Endothelial cell of umbilical vein (primary cell): ENCODE measurements around the gene FOXP1. TPM values are rescaled to one million over a fixed set of nuclear protein-coding genes. Genes with fewer than 3 reads are reported as not detected.

ENCODE experiments used
- BruUV-seq: library from RNA; stranded (reverse); fragments of 400-500 nt; replicated peaks from 2 replicates; lab custom pipeline; 2021; lab: Mats Ljungman, UMichigan
- CTCF ChIA-PET: fragments of 300-600, 350-600 bp; sonication (Branson Sonifier 250); formaldehyde crosslinking; loops from one replicate; lab custom pipeline; 2021; ENCODE audit warnings: antibody characterized with exemption, inconsistent platforms; lab: Charles Lee
- POLR2A ChIA-PET: fragments of 300-600, 350-600 bp; sonication (Branson Sonifier 250); formaldehyde crosslinking; loops from one replicate; lab custom pipeline; 2021; ENCODE audit warnings: antibody characterized with exemption, inconsistent platforms; lab: Charles Lee
- DNase-seq: peaks from one replicate; pipeline ENCODE4 v3.0.0-alpha.2; 2011; ENCODE audit warnings: low read depth, low spot score
- FAIRE-seq: peaks from 2 replicates; lab custom pipeline; 2011; peaks lifted over from hg19 to GRCh38; lab: Jason Lieb, UNC
- H2AFZ ChIP-seq: 2 replicates; pipeline ENCODE4 v1.6.0; 2012; ENCODE audit warnings: low read depth, low read length, control low read depth, inconsistent platforms
- H3K27ac ChIP-seq: 2 replicates; pipeline ENCODE4 v1.5.1; 2011; ENCODE audit warnings: low read depth, mild to moderate bottlenecking, control low read depth, low read length, moderate library complexity; ENCODE audit not compliant: insufficient read depth
- H3K27me3 ChIP-seq, 2 experiments: 2 replicates each; pipeline versions ENCODE4 v1.6.0 to v1.6.1; 2011; ENCODE audit warnings: low read length in 2 of 2, mixed read lengths in 1 of 2; ENCODE audit not compliant: control insufficient read depth in 2 of 2, insufficient read depth in 2 of 2
- H3K36me3 ChIP-seq, 2 experiments: 2 replicates in 1 of 2; 3 replicates in 1 of 2; pipeline ENCODE4 v1.5.1; 2011; ENCODE audit warnings: low read length in 2 of 2, mild to moderate bottlenecking in 1 of 2, moderate library complexity in 1 of 2; ENCODE audit not compliant: control insufficient read depth in 2 of 2, insufficient read depth in 2 of 2; ENCODE audit errors: extremely low read depth in 1 of 2
- H3K4me1 ChIP-seq: 3 replicates; pipeline ENCODE4 v1.5.1; 2011; ENCODE audit warnings: mild to moderate bottlenecking, low read length; ENCODE audit not compliant: control insufficient read depth, insufficient read depth; ENCODE audit errors: extremely low read depth
- H3K4me2 ChIP-seq: 2 replicates; pipeline ENCODE4 v1.6.1; 2011; ENCODE audit warnings: low read length, control low read depth, mixed read lengths; ENCODE audit not compliant: insufficient read depth
- H3K4me3 ChIP-seq, 3 experiments: fragments of 200-600 bp in 1 of 3; sonication (generic), shearing (Covaris generic) in 1 of 3; replicated peaks in 1 of 3; 2 replicates each; pipeline ENCODE4 v1.5.1; 2011 to 2016; ENCODE audit warnings: control low read depth in 3 of 3, low read length in 3 of 3, mild to moderate bottlenecking in 2 of 3, inconsistent platforms in 1 of 3, low read depth in 1 of 3, moderate library complexity in 1 of 3; ENCODE audit not compliant: insufficient read depth in 1 of 3
- H3K79me2 ChIP-seq: 2 replicates; pipeline ENCODE4 v1.6.0; 2012; ENCODE audit warnings: low read length, inconsistent platforms; ENCODE audit not compliant: control insufficient read depth, insufficient read depth
- H3K9ac ChIP-seq: replicated peaks from 2 replicates; pipeline ENCODE3; 2011; ENCODE audit warnings: low read length, control low read depth; ENCODE audit not compliant: insufficient read depth; ENCODE audit errors: extremely low read depth
- H3K9me1 ChIP-seq: replicated peaks from 3 replicates; pipeline ENCODE4 v1.6.0; 2011; ENCODE audit warnings: mild to moderate bottlenecking, low read length; ENCODE audit not compliant: control insufficient read depth, insufficient read depth; ENCODE audit errors: extremely low read depth
- H3K9me3 ChIP-seq: replicated peaks from 2 replicates; pipeline ENCODE4 v1.5.1; 2012; ENCODE audit warnings: low read length, inconsistent platforms; ENCODE audit not compliant: control insufficient read depth, insufficient read depth
- H4K20me1 ChIP-seq: replicated peaks from 2 replicates; pipeline ENCODE3; 2011; ENCODE audit warnings: mild to moderate bottlenecking, low read length; ENCODE audit not compliant: control insufficient read depth, insufficient read depth; ENCODE audit errors: extremely low read depth
- EZH2 ChIP-seq: IDR thresholded peaks from 2 replicates; pipeline ENCODE4 v1.6.1; 2012; ENCODE audit warnings: borderline replicate concordance, low read depth, mild to moderate bottlenecking, moderate library complexity, low read length, inconsistent platforms; ENCODE audit not compliant: severe bottlenecking
- FOS ChIP-seq: IDR thresholded peaks from 2 replicates; pipeline ENCODE4 v1.6.1; 2011; ENCODE audit warnings: mild to moderate bottlenecking, low read length, moderate library complexity, borderline replicate concordance; ENCODE audit not compliant: insufficient read depth
- GATA2 ChIP-seq: IDR thresholded peaks from 2 replicates; pipeline ENCODE4 v1.7.0; 2011; ENCODE audit warnings: low read depth, mild to moderate bottlenecking, moderate library complexity, mixed read lengths, low read length; ENCODE audit not compliant: insufficient read length, insufficient read depth
- JUN ChIP-seq: IDR thresholded peaks from 2 replicates; pipeline ENCODE4 v1.6.1; 2011; ENCODE audit warnings: borderline replicate concordance, low read depth; ENCODE audit not compliant: insufficient read length, insufficient read depth
- MYC ChIP-seq: IDR thresholded peaks from one replicate; pipeline ENCODE4 v1.6.1; 2011; ENCODE audit warnings: mild to moderate bottlenecking, low read depth, low read length
- POLR2A ChIP-seq: IDR thresholded peaks from 2 replicates; pipeline ENCODE4 v1.6.1; 2012; ENCODE audit warnings: low read depth, mild to moderate bottlenecking, control low read depth, low read length
- POLR2AphosphoS5 ChIP-seq: IDR thresholded peaks from 2 replicates; pipeline ENCODE4 v1.6.1; 2012; ENCODE audit warnings: low read depth, mild to moderate bottlenecking, control low read depth, low read length, moderate library complexity; ENCODE audit not compliant: insufficient read depth
- dilution Hi-C: fragments of 300-500 bp; cut with MboI; formaldehyde crosslinking; loops from one replicate; pipeline ENCODE4 v1.15.0; 2019; ENCODE audit warnings: low sequenced_read_pairs; ENCODE audit not compliant: extremely low pct_ligation_motif_present
- intact Hi-C: fragments of 100-400 bp; cut with micrococcal nuclease; formaldehyde crosslinking; loops from one replicate; pipeline ENCODE4 v1.10.0; 2022
- polyA plus RNA-seq, 4 experiments: library from polyadenylated mRNA; depleted of rRNA in 3 of 4; stranded (reverse) in 3 of 4; unstranded in 1 of 4; fragments of >200 nt; gene quantifications; 2 replicates each; pipeline versions ENCODE4 v1.2.1 to v1.2.3, GENCODE V29; 2011 to 2012; ENCODE audit warnings: missing spikeins in 1 of 4
- total RNA-seq: library from RNA; stranded (reverse); gene quantifications from 2 replicates; pipeline ENCODE4 v1.2.3, GENCODE V29; 2021
- TF ChIP-seq, protein P1 (sequence below), 2 donors: IDR thresholded peaks; 1 replicate in 1 of 2; 2 replicates in 1 of 2; pipeline ENCODE4 v1.5.1; 2011; ENCODE audit warnings: low read length in 2 of 2, mild to moderate bottlenecking in 2 of 2, moderate library complexity in 2 of 2, control low read depth in 1 of 2, inconsistent platforms in 1 of 2, low read depth in 1 of 2; ENCODE audit not compliant: insufficient read depth in 1 of 2; ENCODE audit errors: extremely low read depth in 1 of 2
- TF ChIP-seq, protein P2 (sequence below): IDR thresholded peaks from 2 replicates; pipeline ENCODE4 v1.6.1; 2011; ENCODE audit not compliant: insufficient read depth, insufficient read length

The FOXP1 gene
- total and polyA plus RNA-seq, 2 donors (not counting 3 experiments of a cell fraction or from before 2014, with no cell fraction given) = 41.0 to 107 TPM

DNA sequence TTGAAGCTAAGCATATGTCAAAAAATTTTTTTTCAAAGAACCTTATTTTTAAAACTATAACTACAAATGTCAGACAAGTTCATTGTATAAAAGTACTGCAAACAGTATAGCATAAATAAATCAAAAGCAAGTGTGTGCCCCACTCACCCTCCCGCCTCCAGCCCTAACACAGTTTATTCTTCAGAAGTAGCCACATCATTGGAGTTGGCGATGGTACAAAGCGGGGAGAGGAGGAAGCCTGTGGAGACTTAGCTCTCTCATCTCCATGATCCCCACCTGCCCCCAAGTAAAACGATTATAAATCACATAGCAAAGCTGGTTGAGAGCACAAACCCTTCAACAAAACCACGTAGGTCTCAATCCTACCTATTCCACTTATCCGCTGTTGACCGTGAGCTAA lies 33.6 kb downstream of the FOXP1 start:
- intact Hi-C loops (no loop called here), dilution Hi-C loops (no loop called here)
- BruUV-seq = no TSS peak
- FAIRE-seq = no peak
- Histone ChIP-seq H3K9me3 (no peaks in the 10 kb centered on the region), H3K36me3 (no peaks in the 10 kb centered on the region), H3K27ac (no peak overlapping the region), H2AFZ (no peak overlapping the region), H4K20me1 (no peaks in the 10 kb centered on the region), H3K27me3 (no peaks in the 10 kb centered on the region), H3K4me3 (no peak overlapping the region), H3K79me2 (no peaks in the 10 kb centered on the region), H3K4me1 (peaks cover 17% of the 10 kb centered on the region), H3K9ac (no peak overlapping the region), H3K9me1 (no peaks in the 10 kb centered on the region), H3K4me2 (no peak overlapping the region)
- DNase-seq = no peak
- ChIA-PET POLR2A (no interaction called here), CTCF (interaction anchor here (0.7 kb wide), 1 partner anchor 470 kb away, joined by 3 read pairs; no protein-coding TSS in a partner anchor)
- TF ChIP-seq, protein P1, sequence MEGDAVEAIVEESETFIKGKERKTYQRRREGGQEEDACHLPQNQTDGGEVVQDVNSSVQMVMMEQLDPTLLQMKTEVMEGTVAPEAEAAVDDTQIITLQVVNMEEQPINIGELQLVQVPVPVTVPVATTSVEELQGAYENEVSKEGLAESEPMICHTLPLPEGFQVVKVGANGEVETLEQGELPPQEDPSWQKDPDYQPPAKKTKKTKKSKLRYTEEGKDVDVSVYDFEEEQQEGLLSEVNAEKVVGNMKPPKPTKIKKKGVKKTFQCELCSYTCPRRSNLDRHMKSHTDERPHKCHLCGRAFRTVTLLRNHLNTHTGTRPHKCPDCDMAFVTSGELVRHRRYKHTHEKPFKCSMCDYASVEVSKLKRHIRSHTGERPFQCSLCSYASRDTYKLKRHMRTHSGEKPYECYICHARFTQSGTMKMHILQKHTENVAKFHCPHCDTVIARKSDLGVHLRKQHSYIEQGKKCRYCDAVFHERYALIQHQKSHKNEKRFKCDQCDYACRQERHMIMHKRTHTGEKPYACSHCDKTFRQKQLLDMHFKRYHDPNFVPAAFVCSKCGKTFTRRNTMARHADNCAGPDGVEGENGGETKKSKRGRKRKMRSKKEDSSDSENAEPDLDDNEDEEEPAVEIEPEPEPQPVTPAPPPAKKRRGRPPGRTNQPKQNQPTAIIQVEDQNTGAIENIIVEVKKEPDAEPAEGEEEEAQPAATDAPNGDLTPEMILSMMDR (IDR thresholded peaks at IDR 0.05; ENCODE audit: extremely low read depth in 1 of 2, insufficient read depth in 1 of 2, low read depth in 1 of 2, low read length in 2 of 2) = no peak
- TF ChIP-seq POLR2A (no peak), EZH2 (no peak), JUN (no peak), FOS (no peak), POLR2AphosphoS5 (no peak), GATA2 (no peak), MYC (no peak)
- TF ChIP-seq, protein P2, sequence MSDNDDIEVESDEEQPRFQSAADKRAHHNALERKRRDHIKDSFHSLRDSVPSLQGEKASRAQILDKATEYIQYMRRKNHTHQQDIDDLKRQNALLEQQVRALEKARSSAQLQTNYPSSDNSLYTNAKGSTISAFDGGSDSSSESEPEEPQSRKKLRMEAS = no peak
